HG02759 (cell line): ENCODE measurements around the gene ITPR3.

Experiments
- ATAC-seq: cut with Tn5 transposase; IDR thresholded peaks from one replicate; pipeline ENCODE4 v1.9.1; 2021; ENCODE audit warnings: mild to moderate bottlenecking, moderate library complexity; ENCODE audit not compliant: unreplicated experiment

ITPR3 gene

DNA sequence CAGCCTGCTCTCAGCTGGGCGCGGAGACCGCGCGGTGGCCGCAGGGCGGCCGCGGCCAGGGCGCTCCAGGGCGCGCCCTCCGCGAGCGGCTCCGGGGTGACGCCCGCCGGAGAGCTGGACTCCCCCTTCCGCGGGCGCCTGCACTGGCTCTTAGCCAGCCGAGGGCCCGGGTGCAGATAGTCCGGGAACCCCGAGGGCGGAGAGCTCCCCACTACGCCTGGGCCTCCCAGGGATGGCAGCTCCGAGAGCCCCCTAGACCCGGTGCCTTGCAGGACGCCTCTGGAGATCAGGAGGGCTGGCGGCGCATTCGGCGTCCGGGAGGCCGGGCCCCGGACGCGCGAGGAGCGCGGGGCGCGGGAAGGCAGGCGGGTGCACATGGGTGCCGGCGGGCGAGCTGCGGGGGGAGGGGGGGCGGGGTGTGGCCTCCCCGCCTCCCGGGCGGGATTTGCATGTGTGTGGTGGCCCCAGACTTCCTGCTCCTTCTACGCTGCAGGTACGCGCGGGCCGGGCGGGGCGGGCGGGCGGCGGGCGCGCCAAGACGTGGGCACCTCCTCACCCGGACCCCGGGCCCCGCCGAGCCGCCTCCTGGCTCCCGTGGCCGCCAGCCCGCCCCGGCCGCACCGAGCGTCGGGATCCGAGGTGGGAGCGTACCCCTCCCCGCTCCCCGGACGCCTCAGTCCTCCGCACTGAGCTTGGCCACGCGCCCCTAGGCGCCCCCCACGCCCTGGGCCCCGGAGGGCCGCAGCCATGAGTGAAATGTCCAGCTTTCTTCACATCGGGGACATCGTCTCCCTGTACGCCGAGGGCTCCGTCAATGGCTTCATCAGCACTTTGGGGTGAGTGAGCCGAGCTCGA lies at the start of gene ITPR3:
TSS of gene ITPR3 (plus strand) at position 467 of the 855 bp plus-strand sequence. CDS start at position 748, 281 bp downstream.
- ATAC-seq, result peak; percentile 81

DNA sequence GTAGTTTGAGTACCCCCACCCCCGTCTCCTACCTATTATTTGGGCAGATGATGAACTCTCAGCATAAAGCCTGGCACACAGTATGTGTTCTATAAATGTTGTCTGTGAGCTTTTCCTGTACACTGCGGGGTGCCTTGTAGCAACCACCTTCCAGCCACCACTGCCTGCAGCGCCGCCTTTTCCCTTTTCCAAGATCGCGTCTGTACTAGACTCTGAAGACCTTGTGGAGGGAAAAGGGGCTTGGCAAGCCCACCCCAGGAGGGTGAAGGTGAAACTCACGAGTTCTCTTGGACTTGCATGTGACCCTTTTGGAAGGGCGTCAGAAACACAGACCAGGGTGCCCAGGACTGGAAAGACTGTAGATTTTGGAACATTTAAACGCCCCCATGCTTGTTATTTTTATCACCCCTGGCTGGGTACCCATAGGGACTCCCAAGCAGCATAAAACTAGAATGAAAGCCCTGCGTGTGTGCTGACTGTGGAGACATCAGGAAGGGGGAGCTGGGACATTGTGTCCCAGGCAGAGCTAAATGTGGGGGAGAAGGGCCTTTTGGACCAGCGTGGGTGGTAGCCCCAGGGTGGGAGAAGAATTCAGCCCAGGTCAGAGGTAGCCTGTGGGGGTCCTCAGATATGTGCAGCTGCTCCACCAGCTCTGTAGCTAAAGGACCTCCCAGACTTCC lies 49.3 kb upstream of the ITPR3 start:
- no peak for ATAC-seq

DNA sequence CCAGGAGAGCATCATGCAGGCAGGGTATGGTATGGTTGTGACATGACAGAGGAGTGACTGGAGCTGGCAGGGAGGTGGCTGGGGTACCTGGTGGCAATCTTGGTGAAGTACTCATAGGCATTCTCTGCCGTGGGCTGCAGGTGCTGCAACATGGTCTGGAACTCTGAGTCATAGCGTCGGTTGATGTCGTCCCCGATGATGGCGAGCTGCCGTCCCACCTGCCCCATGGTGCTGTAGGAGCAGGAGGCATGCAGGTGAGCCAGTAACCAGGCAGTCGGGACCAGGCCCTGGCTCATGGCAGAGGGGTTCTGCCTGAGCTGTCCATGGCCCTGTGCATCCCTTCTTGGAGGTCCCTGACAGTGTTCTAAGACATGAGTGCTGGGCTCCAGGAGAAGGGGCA lies 45.9 kb upstream of the ITPR3 start:
- no peak for ATAC-seq

DNA sequence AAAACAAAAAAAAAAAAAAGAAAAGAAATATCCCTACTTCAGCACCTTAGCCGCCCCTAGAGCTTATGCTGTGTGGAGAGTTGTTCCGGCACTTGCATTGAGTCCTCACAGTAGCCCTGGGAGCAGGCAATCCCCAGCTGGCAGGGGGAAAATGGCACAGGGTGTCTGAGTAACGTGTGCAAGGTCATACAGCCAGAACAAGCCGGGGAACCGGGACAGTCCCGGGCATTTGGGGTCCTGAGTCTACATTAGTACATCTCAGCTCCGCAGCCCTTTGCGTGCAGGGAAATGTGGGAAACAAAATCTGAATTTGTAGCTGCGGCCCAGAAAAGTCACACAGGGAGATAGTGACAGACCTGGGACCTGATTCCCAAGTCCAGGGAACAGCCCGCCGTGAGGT lies 44.5 kb upstream of the ITPR3 start:
- no peak for ATAC-seq

DNA sequence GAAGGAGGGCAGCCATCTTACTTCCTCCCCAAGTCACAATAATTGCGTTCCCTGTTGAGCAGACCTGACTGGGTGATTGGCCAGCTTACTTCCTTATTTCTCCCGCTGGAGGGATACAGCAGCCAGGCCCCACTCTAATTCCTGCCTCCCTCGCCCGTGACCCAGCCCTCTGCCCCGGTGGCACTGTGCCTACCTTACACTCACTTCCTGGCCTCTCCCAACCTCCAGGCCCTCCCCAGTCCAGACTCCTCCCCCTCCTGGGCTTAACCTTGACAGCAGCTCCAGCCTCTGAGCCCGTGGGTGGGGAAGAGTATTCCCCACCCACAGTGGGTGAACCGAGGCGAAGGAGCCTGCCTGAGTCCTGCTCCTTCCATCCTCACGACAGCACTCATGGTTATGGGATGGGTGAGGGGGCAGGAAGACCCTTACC lies 44.0 kb upstream of the ITPR3 start:
- no peak for ATAC-seq

DNA sequence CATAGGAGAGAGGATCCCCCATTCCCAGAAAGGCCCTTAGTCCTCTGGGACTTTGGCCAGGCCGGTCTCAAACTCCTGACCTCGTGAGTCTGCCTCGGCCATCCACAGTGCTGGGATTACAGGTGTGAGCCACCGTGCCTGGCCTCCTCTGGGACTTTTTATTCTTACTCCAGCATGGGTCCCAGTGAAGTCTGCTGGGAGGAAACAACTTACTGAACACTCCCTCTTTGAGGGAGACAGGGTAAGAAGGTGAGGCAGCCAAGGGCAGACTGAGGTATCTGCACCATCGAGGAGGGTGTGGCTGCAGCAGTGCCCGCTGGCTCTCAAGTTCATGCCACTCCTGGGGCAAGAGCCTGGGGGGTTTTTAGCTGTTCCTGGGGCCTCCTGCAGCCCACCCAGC lies 43.4 kb upstream of the ITPR3 start:
- no peak for ATAC-seq

DNA sequence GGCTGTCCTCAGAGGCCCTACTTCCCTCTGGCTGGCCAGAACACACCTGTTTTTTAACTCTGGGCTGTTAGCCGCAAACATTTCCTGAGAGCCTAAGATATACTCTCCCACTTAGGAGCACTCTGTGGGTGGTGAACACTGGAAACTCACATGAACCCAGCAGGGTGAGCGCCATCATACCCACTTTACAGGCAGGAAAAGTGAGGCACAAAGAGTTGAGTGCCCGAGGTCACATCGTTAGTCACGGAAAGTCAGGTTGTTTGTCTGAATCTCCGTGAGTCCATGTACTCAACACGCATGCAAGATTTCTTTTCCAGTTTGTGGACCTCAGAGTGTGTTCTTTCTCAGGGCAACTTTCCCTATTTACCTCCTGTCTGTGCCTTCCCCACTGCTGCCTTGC lies 43.0 kb upstream of the ITPR3 start:
- ATAC-seq, result no peak

DNA sequence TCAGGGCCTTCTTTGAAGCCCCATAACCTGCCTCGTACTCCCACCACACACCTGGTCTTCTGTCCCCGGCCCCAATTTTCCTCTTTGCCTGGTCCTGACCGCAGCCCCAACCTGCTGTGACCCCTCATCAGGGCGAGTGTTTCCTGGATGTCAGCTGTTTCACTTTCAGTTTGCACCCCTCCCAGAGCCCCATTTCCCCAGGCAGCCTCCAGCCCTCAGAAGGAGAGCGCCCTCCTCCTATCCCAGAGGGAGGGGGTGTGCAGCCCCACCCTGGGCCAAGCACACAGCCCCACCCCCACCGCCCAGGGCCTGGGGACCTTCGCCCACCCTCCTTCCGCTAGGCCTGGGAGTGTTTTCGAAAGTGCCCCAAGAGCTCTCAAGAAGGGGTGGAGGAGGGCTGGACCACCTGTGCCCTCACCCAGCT lies 42.5 kb upstream of the ITPR3 start:
- ATAC-seq, result no peak

DNA sequence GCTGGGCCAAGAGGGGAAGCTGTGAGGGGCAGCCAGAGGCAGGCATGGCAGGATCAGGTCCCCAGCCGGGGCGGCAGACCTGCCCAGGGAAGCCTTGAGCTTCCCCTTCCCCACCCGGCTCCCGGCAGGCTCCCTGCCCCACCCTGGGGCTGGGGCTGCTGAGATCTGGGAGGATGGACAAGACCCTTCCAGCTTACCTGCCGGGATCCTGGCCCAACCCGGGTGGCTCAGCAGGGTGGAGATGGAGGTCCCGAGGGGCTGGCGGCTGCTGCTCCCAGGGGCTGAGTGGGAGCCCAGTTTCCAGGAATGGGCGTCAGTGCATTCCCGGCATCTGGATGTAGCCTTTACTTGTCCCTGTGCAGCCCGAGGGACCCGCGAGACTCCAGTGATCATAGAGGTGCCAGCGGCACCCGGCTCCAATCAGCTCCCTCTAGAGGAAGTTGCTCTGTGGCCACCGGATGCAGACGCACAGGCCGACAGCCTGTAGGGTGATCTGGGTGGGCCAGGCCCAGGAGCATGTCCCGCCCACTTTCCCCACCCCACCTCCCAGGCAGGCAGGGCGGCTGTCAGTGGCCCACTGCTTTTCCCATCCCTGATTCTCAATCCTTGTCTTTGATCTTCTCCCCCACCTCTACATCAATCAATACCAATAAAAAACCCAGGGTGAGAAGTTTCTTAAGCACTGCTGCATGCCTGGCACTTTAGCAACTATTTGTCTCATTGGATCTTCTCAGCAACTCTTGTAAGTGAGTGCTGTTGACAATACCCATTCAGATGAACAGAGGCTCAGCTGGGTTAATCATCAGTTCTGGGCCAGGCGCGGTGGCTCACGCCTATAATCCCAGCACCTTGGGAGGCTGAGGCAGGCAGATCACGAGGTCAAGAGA lies 41.1 kb upstream of the ITPR3 start, which contains the start of gene BAK1:
TSS of gene BAK1 (minus strand) at position 449 of the 887 bp plus-strand sequence. CDS start 2,672 bp downstream, outside the sequence.
- peak; percentile 94 for ATAC-seq

DNA sequence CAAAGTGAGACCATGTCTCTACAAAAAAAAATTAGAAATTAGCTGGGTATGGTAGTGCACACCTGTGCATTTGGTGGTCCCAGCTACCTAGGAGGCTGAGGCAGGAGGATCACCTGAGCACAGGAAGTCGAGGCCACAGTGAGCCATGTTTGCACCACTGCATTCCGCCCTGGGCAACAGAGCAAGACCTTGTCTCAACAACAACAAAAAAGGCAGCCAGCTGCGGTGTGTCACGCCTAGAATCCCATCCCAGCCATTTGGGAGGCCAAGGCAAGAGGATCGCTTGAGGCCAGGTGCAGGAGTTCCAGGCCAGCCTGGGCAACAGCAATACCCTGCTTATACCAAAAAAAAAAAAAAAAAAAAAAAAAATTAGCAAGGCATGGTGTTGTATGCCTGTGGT lies 39.9 kb upstream of the ITPR3 start:
- ATAC-seq, result no peak

DNA sequence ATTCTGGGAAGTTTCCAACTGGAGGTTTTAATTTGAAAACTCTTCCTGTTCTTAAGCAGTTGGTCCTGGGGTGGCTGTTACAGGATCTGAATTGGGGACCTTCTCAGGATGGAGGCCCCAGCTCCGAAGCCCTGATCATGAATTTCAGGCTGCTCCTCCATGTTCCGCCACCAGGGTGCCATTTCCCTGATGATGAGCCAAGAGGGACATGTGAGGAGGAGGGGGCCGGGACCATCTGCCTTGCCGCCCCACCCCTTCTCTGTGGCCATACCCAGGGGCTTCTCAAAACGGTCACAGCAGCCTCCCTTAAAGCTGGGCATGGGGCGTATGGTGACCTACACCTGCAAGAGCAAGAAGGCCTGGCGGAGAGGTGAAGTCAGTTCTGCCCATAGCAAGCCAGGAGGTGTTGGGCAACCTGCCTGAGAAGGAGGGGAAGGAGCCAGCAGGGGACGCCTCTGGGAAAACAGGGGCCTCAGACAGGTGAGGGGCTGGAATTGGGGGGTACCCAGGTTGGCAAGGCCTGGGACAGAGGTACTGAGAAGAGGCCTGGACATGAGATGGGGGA lies 37.4 kb upstream of the ITPR3 start:
- no peak for ATAC-seq

DNA sequence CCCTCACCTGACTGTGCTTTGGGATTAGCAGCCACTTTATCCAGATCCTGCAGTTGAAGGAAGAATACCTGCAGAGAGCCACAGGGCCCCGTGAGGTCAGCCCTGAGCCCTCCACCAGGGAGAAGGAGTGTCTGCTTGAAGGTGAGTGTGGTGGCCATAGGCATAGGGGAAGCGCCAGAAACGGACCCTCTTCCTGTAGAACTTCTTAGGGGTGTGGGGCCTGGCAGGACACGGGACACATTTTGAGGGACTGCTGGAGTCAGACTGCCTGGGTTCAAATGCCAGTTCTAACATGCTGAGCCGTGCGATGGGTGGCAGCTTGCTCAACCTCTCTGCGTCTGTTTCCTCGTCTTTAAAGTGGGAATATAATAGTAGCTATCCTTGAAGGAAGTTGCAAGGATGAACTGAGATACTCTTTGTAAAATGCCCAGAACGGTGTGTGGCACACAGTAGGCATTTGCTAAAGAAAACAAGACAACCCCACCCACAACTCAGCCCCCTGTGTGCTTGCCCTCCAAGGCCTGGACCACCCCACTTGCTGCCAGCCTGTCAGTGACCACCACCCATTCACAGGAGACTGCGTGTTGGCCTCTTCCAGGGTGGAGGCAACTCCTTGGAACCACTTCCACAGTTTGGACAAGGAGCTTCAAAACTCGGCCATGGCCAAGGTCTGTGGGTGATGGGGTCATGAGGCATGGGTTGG lies 36.3 kb upstream of the ITPR3 start:
- no peak for ATAC-seq

DNA sequence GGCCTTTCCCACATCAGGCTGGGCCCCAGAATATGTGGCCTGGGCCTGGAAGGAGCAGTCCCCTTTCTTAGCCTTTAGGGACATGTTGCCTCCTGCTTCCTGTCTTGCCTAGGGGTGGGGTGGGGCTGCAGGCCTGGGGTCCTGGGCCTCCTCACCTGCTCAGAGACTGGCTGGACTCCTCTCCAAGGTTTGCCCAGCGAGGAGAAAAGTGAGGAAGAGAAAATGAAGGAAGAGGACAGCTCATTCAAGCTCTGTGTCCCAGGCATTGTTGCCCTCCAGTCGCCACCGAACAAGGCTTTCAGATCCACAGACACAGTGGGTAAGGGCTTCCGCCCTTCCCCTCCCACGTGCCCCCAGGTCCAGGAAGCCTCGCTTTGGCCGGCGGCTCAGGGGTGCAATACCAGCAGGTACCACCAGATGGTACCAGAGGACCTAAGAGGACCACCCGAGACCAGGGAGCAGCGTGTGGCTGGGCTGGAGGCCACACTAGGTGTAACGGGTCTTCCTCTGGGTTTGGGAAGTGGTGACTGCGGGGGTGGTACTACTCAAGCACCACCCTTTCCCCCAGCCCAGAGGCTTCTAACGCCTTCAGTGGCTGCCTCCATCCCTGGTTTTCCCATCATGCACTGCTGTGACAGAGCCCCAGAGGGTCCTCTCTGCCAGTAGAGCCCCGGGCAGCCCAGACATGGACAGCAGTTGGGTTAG lies 35.6 kb upstream of the ITPR3 start:
- peak; percentile 53 for ATAC-seq

DNA sequence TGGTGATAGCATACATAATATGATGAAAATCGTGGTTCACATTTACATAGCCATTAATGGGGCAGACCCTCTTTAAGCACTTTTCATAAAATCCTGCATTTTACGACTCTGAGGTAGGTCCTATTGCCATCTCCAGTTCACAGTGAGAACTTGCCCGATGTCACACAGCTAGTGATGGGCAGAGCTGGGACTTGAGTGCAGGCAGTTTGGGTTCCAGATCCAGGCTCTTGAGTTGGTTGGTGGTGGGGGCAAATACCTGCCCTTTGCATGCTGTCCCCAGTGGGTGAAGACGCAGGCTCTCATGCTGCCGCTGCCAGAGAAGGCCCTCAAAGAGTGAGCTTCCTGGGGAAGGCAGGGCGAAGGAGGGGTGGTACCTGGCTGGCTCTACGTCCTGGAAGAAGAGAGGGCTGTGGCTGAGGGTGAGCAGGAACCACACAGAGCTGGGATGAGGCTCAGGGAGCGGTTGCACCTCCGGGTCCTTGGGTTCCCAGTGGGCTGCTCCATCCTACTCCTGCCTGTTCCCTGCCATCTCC lies 34.9 kb upstream of the ITPR3 start:
- no peak for ATAC-seq

DNA sequence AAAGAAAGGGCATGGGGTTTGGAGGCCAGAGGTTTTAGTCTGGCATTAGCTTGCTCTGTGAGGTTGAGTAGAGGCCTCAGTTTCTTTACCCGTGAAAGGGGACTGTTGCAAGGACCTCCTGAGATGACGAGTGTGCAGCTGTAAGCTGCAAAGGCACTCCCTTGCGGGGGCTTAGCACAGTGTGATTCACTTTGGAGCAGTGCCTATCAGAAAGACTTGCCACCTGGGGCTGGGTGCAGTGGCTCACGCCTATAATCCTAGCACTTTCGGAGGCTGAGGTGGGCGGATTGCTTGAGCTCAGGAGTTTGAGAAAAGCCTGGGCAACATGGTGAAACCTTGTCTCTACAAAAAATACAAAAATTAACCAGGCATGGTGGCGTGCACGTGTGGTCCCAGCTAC lies 33.6 kb upstream of the ITPR3 start:
- ATAC-seq, result no peak

DNA sequence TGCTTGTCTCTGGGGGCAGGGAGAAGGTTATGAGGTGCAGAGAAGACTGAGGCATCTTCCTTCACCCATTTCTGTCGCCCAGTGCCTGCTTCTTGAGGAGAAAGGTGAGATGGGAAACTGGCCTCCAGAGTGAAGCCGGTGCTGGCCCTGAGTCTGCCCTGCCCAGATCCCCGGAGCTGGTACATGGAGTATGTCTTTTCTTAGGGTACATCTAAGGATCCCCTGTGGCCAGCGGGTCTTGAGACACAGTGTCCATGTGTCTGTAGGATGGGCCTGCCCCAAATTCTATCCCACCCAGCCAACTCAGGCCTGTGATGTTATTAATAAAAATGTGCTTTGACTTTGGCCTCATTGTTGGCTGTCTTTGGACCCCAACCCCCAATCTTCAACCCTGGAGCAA lies 32.2 kb upstream of the ITPR3 start:
- ATAC-seq, result no peak

DNA sequence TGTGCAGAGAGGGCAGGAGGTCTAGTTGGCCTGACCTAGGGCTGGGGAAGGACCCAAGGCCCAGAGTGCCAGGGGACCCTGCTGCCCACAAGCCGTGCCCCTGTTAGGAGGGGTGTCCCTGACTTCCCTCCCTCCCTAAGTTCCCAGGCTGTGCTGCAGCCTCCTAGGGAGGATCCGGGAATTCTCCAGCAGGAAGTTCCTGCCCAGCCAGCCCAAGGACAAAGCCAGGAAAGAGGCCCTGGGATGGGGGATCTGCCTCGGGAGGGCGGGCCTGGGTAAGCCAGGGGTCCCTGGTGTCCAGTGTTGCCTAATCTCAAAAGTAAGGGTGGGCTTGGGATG lies 31.8 kb upstream of the ITPR3 start:
- no peak for ATAC-seq

DNA sequence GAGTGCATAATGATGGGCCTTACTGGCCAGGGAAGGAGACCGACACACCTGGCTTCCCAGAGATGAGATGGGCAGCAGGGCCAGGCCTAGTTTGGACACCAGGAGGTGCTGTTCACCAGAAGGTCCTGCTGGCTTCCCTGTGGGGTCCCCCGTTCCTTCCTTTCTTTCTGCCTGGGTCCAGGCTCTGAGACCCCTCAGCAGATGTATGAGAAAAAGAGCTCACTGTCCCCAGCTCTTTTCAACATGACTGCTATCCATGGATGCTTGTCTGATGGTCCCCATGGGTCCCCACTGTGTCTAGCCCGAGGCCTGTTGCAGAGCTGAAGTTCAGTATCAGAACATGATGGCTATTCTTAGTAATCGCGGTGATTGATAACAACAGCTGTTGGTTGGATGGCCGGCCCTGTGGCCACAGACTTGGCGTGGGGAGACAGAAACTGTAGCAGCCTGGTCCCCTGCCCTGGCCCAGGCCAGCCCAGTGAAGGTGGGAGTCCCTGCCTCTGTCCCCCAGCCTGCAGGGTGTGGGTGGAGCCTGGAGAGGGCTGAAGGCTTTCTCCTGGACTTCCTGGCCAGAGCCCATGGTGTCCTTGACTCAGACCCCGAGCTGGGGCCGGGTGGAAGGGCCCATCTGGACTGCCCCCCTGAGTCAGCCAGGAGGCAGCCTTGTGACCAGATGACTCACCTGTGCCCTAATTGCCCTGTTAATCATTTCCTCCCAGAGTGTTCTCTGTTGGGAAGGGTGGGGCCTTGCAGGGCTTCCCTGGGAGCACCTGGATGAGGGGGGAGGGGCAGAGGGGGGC lies 31.2 kb upstream of the ITPR3 start:
- ATAC-seq, result no peak
